H1 (cell line): ENCODE data around the gene IFI30. TPM values are rescaled to one million over a fixed set of nuclear protein-coding genes. Genes with fewer than 3 reads are reported as not detected.

Experiments
- CTCF ChIA-PET: fragments of 300-600 bp; sonication (Branson Sonifier 250); formaldehyde crosslinking; loops from one replicate; lab custom pipeline; 2021; ENCODE audit not compliant: partially characterized antibody; lab: Charles Lee
- POLR2A ChIA-PET: fragments of 300-600 bp; sonication (Branson Sonifier 250); formaldehyde crosslinking; loops from one replicate; lab custom pipeline; 2021; ENCODE audit warnings: inconsistent platforms; ENCODE audit not compliant: partially characterized antibody; lab: Charles Lee
- DNase-seq, 2 experiments: peaks; one replicate each; pipeline versions ENCODE4 v3.0.0 to v3.0.0-alpha.2; 2010 to 2022; ENCODE audit warnings: low spot score in 2 of 2, low read depth in 1 of 2, mixed read lengths in 1 of 2
- FAIRE-seq: peaks from 2 replicates; lab custom pipeline; 2011; peaks lifted over from hg19 to GRCh38; lab: Jason Lieb, UNC
- H2AFZ ChIP-seq: 2 replicates; pipeline ENCODE4 v1.8.1; 2012; ENCODE audit warnings: low read length, inconsistent platforms
- H2AK5ac ChIP-seq: 2 replicates; pipeline ENCODE4 v1.6.1; 2013; ENCODE audit warnings: low read depth, low read length
- H2BK120ac ChIP-seq: replicated peaks from 2 replicates; pipeline ENCODE3; 2013; ENCODE audit warnings: low read depth, low read length, inconsistent platforms
- H2BK12ac ChIP-seq: 2 replicates; pipeline ENCODE4 v1.6.1; 2013; ENCODE audit warnings: low read depth, low read length
- H2BK15ac ChIP-seq: 2 replicates; pipeline ENCODE4 v1.6.1; 2013; ENCODE audit warnings: low read length
- H2BK20ac ChIP-seq: 2 replicates; pipeline ENCODE4 v1.6.1; 2013; ENCODE audit warnings: low read length
- H2BK5ac ChIP-seq: 2 replicates; pipeline ENCODE4 v1.6.1; 2013; ENCODE audit warnings: low read depth, low read length
- H3K14ac ChIP-seq: 2 replicates; pipeline ENCODE4 v1.6.1; 2013; ENCODE audit warnings: inconsistent platforms; ENCODE audit not compliant: insufficient read length
- H3K18ac ChIP-seq: 2 replicates; pipeline ENCODE4 v1.6.1; 2013; ENCODE audit warnings: low read length; ENCODE audit errors: extremely low read depth
- H3K23ac ChIP-seq: 2 replicates; pipeline ENCODE4 v1.6.1; 2013; ENCODE audit warnings: inconsistent platforms; ENCODE audit not compliant: insufficient read length
- H3K23me2 ChIP-seq: 2 replicates; pipeline ENCODE4 v1.6.1; 2013; ENCODE audit warnings: low read depth, low read length
- H3K27ac ChIP-seq: 2 replicates; pipeline ENCODE4 v1.6.1; 2011; ENCODE audit warnings: low read depth, low read length, inconsistent platforms
- H3K27me3 ChIP-seq, 4 experiments: replicated peaks in 1 of 4; 1 replicate in 1 of 4; 2 replicates in 3 of 4; pipeline versions ENCODE4 v1.6.1 to v1.8.1; 2011 to 2013; ENCODE audit warnings: low read length in 3 of 4, mild to moderate bottlenecking in 3 of 4, inconsistent platforms in 2 of 4, mixed read lengths in 2 of 4, moderate library complexity in 1 of 4; ENCODE audit not compliant: control insufficient read depth in 3 of 4, insufficient read depth in 3 of 4; ENCODE audit errors: extremely low read depth in 1 of 4
- H3K36me3 ChIP-seq, 4 experiments: 2 replicates each; pipeline versions ENCODE4 v1.6.1 to v1.8.1; 2011 to 2013; ENCODE audit warnings: mild to moderate bottlenecking in 4 of 4, low read length in 3 of 4, moderate library complexity in 2 of 4, control low read depth in 1 of 4, inconsistent platforms in 1 of 4; ENCODE audit not compliant: insufficient read depth in 4 of 4, control insufficient read depth in 2 of 4
- H3K4ac ChIP-seq: replicated peaks from 2 replicates; pipeline ENCODE3; 2013; ENCODE audit warnings: low read length, low read depth, mixed read lengths, inconsistent platforms; ENCODE audit not compliant: insufficient read length
- H3K4me1 ChIP-seq, 4 experiments: replicated peaks in 1 of 4; 1 replicate in 1 of 4; 2 replicates in 3 of 4; pipeline versions ENCODE4 v1.6.1 to v1.8.1; 2011 to 2013; ENCODE audit warnings: low read length in 3 of 4, inconsistent platforms in 2 of 4, mixed read lengths in 1 of 4; ENCODE audit not compliant: insufficient read depth in 4 of 4, control insufficient read depth in 3 of 4
- H3K4me2 ChIP-seq, 2 experiments: 2 replicates each; pipeline versions ENCODE4 v1.6.1 to v1.8.1; 2011 to 2013; ENCODE audit warnings: low read depth in 2 of 2, low read length in 2 of 2, control low read depth in 1 of 2, inconsistent platforms in 1 of 2, mild to moderate bottlenecking in 1 of 2; ENCODE audit not compliant: insufficient read depth in 1 of 2
- H3K4me3 ChIP-seq, 4 experiments: fragments of 200-600, 300-600 bp in 1 of 4; sonication (generic), shearing (Covaris generic), sonication (Bioruptor Twin) in 1 of 4; 2 replicates each; pipeline versions ENCODE4 v1.5.1 to v1.8.1; 2011 to 2016; ENCODE audit warnings: low read length in 4 of 4, low read depth in 3 of 4, control low read depth in 2 of 4, inconsistent platforms in 2 of 4, mild to moderate bottlenecking in 2 of 4, mixed read lengths in 1 of 4, moderate library complexity in 1 of 4; ENCODE audit not compliant: insufficient read depth in 2 of 4; ENCODE audit errors: extremely low read depth in 1 of 4
- H3K56ac ChIP-seq: replicated peaks from 2 replicates; pipeline ENCODE3; 2013; ENCODE audit warnings: low read depth, mild to moderate bottlenecking, mixed read lengths, low read length, inconsistent platforms; ENCODE audit not compliant: insufficient read length
- H3K79me1 ChIP-seq: 2 replicates; pipeline ENCODE4 v1.6.1; 2013; ENCODE audit warnings: low read depth, low read length, control low read depth
- H3K79me2 ChIP-seq, 2 experiments: 2 replicates each; pipeline versions ENCODE4 v1.6.1 to v1.8.1; 2012 to 2013; ENCODE audit warnings: low read length in 2 of 2, mild to moderate bottlenecking in 2 of 2, inconsistent platforms in 1 of 2; ENCODE audit not compliant: insufficient read depth in 2 of 2, control insufficient read depth in 1 of 2
- H3K9ac ChIP-seq, 4 experiments: replicated peaks in 1 of 4; 1 replicate in 1 of 4; 2 replicates in 3 of 4; pipeline versions ENCODE4 v1.6.1 to v1.8.1; 2011 to 2013; ENCODE audit warnings: low read depth in 3 of 4, low read length in 3 of 4, control low read depth in 2 of 4, mild to moderate bottlenecking in 2 of 4, moderate library complexity in 2 of 4, inconsistent platforms in 1 of 4; ENCODE audit errors: extremely low read depth in 1 of 4
- H3K9me3 ChIP-seq, 2 experiments: 2 replicates each; pipeline versions ENCODE4 v1.6.1 to v1.8.1; 2012 to 2013; ENCODE audit warnings: mild to moderate bottlenecking in 2 of 2, moderate library complexity in 2 of 2, control low read depth in 1 of 2, inconsistent platforms in 1 of 2, low read depth in 1 of 2, low read length in 1 of 2, mixed read lengths in 1 of 2; ENCODE audit not compliant: insufficient read depth in 2 of 2
- H4K20me1 ChIP-seq, 2 experiments: replicated peaks in 1 of 2; 2 replicates each; pipeline versions ENCODE3 to v1.8.1; 2011 to 2013; ENCODE audit warnings: inconsistent platforms in 2 of 2, low read length in 2 of 2, mild to moderate bottlenecking in 1 of 2; ENCODE audit not compliant: insufficient read depth in 2 of 2, control insufficient read depth in 1 of 2
- H4K5ac ChIP-seq: 2 replicates; pipeline ENCODE4 v1.6.1; 2013; ENCODE audit warnings: low read length, low read depth, mixed read lengths, inconsistent platforms; ENCODE audit not compliant: insufficient read length
- H4K8ac ChIP-seq: 2 replicates; pipeline ENCODE4 v1.8.0; 2013; ENCODE audit warnings: mild to moderate bottlenecking, moderate library complexity, low read length, inconsistent platforms; ENCODE audit not compliant: insufficient read depth; ENCODE audit errors: extremely low read depth
- H4K91ac ChIP-seq: replicated peaks from 2 replicates; pipeline ENCODE3; 2013; ENCODE audit warnings: low read length, mixed read lengths, inconsistent platforms; ENCODE audit not compliant: insufficient read length
- BACH1 ChIP-seq: IDR thresholded peaks from 2 replicates; pipeline ENCODE4 v1.6.1; 2012; ENCODE audit warnings: low read length, improper control_type of control experiment
- BRCA1 ChIP-seq: IDR thresholded peaks from 2 replicates; pipeline ENCODE4 v1.6.1; 2012; ENCODE audit warnings: low read depth, low read length, improper control_type of control experiment
- MAFK ChIP-seq: IDR thresholded peaks from 2 replicates; pipeline ENCODE4 v1.6.1; 2012; ENCODE audit warnings: low read depth, mild to moderate bottlenecking, improper control_type of control experiment, low read length
- POLR2A ChIP-seq, 2 experiments: IDR thresholded peaks; 1 replicate in 1 of 2; 2 replicates in 1 of 2; pipeline ENCODE4 v1.6.1; 2011; ENCODE audit warnings: low read depth in 2 of 2, low read length in 2 of 2, mild to moderate bottlenecking in 2 of 2; ENCODE audit errors: control extremely low read depth in 1 of 2
- RAD21 ChIP-seq, 2 experiments: IDR thresholded peaks in 1 of 2; conservative IDR thresholded peaks in 1 of 2; 2 replicates each; pipeline ENCODE4 v1.6.1; 2011; ENCODE audit warnings: low read depth in 2 of 2, low read length in 2 of 2, improper control_type of control experiment in 1 of 2, inconsistent platforms in 1 of 2, mild to moderate bottlenecking in 1 of 2, moderate library complexity in 1 of 2
- SIN3A ChIP-seq, 2 experiments: IDR thresholded peaks in 1 of 2; conservative IDR thresholded peaks in 1 of 2; 2 replicates each; pipeline ENCODE4 v1.6.1; 2011 to 2012; ENCODE audit warnings: low read length in 2 of 2, improper control_type of control experiment in 1 of 2, low read depth in 1 of 2, mild to moderate bottlenecking in 1 of 2
- SP4 ChIP-seq: IDR thresholded peaks from 2 replicates; pipeline ENCODE4 v1.6.1; 2012; ENCODE audit warnings: low read length, inconsistent platforms
- TCF12 ChIP-seq: IDR thresholded peaks from 2 replicates; pipeline ENCODE4 v1.6.1; 2011; ENCODE audit warnings: low read depth, mild to moderate bottlenecking, low read length
- WGBS, 2 experiments: shearing (Covaris generic) in 1 of 2; methylation state at CpG; one replicate each; pipeline versions ENCODE4 v1.1.6 to v1.1.7; 2013 to 2015; ENCODE audit warnings: low lambda C conversion rate in 2 of 2, mixed read lengths in 2 of 2, inconsistent platforms in 1 of 2, low coverage in 1 of 2, missing lambda C conversion rate in 1 of 2; ENCODE audit not compliant: insufficient replicate concordance in 2 of 2, insufficient coverage in 1 of 2, insufficient read length in 1 of 2; ENCODE audit errors: extremely low coverage in 1 of 2, missing lambda C conversion rate in 1 of 2; 5-methylcytosine and 5-hydroxymethylcytosine counted together
- polyA plus RNA-seq, 7 experiments: library from polyadenylated mRNA; depleted of rRNA in 3 of 7; stranded (reverse) in 5 of 7; unstranded in 2 of 7; fragments of >200 nt in 5 of 7; fragments of 200-250 nt in 2 of 7; gene quantifications; 1 replicate in 5 of 7; 2 replicates in 1 of 7; 4 replicates in 1 of 7; pipeline versions ENCODE4 v1.2.1 to v1.2.3, GENCODE V29; 2011 to 2013; ENCODE audit warnings: missing spikeins in 2 of 7, mixed read lengths in 2 of 7
- total RNA-seq: library from RNA; stranded (reverse); fragmentation: NEBNext Ultra II Directional; extraction: Animal tissue kit (Norgen Biotek cat#: 25700); gene quantifications from 2 replicates; pipeline ENCODE4 v1.2.1, GENCODE V29; 2021
- TF ChIP-seq, protein P1 (sequence below), 3 experiments: IDR thresholded peaks; 1 replicate in 2 of 3; 2 replicates in 1 of 3; pipeline versions ENCODE4 v1.5.1 to v1.6.1; 2011; ENCODE audit warnings: low read length in 3 of 3, mild to moderate bottlenecking in 3 of 3, inconsistent platforms in 2 of 3, low read depth in 1 of 3, moderate library complexity in 1 of 3; ENCODE audit not compliant: insufficient read depth in 1 of 3; ENCODE audit errors: control extremely low read depth in 1 of 3

IFI30 gene
- total and polyA plus RNA-seq, 2 of the 8 experiments (the other 6 are each of a cell fraction or from before 2014, with no cell fraction given): 28.9 to 62.4 TPM

DNA sequence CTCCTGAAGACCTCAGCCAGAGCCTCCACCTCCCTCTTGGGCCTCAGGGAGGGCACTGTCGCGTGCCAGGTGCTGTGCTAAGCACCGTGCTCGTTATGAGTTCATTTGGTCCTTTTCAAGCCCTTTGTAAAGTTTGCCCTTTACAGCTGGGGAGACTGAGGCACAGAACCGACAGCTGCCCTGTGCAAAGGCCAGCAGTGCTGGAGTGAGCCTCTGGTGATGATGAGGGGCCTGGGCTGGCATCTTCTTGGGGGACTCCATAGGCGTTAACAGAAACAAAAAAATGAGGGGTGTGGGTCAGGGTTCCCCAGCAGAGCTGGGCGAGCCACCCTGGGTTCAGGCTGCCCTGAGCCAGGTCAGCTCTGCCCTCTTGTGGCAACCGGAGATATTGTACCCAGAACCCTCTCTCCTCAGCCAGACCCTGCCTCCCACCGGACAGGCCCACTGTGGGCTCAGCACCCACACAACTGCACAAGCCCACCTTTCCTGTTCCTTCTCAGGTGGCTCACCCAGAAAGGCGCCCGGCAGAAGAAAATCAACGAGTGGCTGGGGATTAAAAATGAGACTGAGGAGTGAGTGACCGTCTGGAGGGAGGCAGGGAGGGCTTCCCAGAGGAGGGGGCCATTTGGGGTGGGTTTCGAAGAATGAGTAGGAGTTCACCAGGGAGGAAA lies 5.5 kb upstream of the IFI30 start:
- no peak overlapping the region for H3K14ac ChIP-seq
- no peak overlapping the region for H3K4me3 ChIP-seq
- H2BK120ac ChIP-seq: no peak overlapping the region
- no peak overlapping the region for H2BK20ac ChIP-seq
- no peak overlapping the region for H2BK15ac ChIP-seq
- H4K91ac ChIP-seq: no peak overlapping the region
- POLR2A ChIA-PET: interaction anchor here (0.6 to 1.5 kb wide), 7 partner anchors 19 to 558 kb away, joined by 3 to 4 read pairs (median 3); no protein-coding TSS in a partner anchor
- H4K5ac ChIP-seq: no peak overlapping the region
- no peak overlapping the region for H3K18ac ChIP-seq
- CTCF ChIA-PET: interaction anchor here (0.6 to 2.5 kb wide), 23 partner anchors 8 to 93 kb away, joined by 3 to 17 read pairs (median 4); partner anchors contain the start of gene RAB3A
- no peaks in the 10 kb centered on the region for H3K79me2 ChIP-seq
- WGBS, 2 experiments: 84% methylated on average over 14 of the region's 14 CpGs; no CpG with 5 or more reads in 1 of the 2 experiments
- no peak overlapping the region for H3K27ac ChIP-seq
- no peak overlapping the region for H3K23ac ChIP-seq
- H3K9ac ChIP-seq: no peak overlapping the region
- no peak overlapping the region for H3K56ac ChIP-seq
- no peak overlapping the region for H2AFZ ChIP-seq
- H3K23me2 ChIP-seq: no peaks in the 10 kb centered on the region
- H3K4ac ChIP-seq: no peak overlapping the region
- no peak overlapping the region for H2AK5ac ChIP-seq
- no peaks in the 10 kb centered on the region for H3K9me3 ChIP-seq
- peak overlapping the region; percentile 68; the same call in 1 of the 2 replicates for H2BK12ac ChIP-seq
- DNase-seq (peak in 1 of 2 experiments; percentile 84), FAIRE-seq (peak; percentile 60)
- H2BK5ac ChIP-seq: no peak overlapping the region; the same call in 1 of the 2 replicates
- no peaks in the 10 kb centered on the region for H3K27me3 ChIP-seq
- no peak overlapping the region; the same call in 1 of the 2 replicates for H4K8ac ChIP-seq
- no peaks in the 10 kb centered on the region for H3K79me1 ChIP-seq
- no peak overlapping the region for H3K4me2 ChIP-seq
- H3K4me1 ChIP-seq: peaks cover 0 to under 1% (median 0%) of the 10 kb centered on the region in 4 experiments; a peak in 2 of 7 replicates
- H4K20me1 ChIP-seq: peaks cover 0 to 2% of the 10 kb centered on the region in 2 experiments
- H3K36me3 ChIP-seq: peaks cover 9 to 29% (median 17%) of the 10 kb centered on the region in 4 experiments; a peak in 7 of 8 replicates
- TF ChIP-seq MAFK (no peak), TCF12 (no peak), BRCA1 (no peak), SIN3A (conservative IDR thresholded peaks at IDR 0.05 in 1 of 2, IDR thresholded peaks at IDR 0.05 in 1 of 2; ENCODE audit: low read depth in 1 of 2, low read length in 2 of 2) (0 out of 4 replicates have a peak, but pooled peaks of 1 of the 2 experiments have one; percentile 44), BACH1 (0 out of 2 replicates have a peak, but pooled peaks have one; percentile 12), POLR2A (IDR thresholded peaks at IDR 0.05; ENCODE audit: control extremely low read depth in 1 of 2, low read depth in 2 of 2, low read length in 2 of 2) (no peak), RAD21 (IDR thresholded peaks at IDR 0.05 in 1 of 2, conservative IDR thresholded peaks at IDR 0.05 in 1 of 2; ENCODE audit: low read depth in 2 of 2, low read length in 2 of 2) (peak; percentile 82 to 87), SP4 (no peak)
- TF ChIP-seq, protein P1, sequence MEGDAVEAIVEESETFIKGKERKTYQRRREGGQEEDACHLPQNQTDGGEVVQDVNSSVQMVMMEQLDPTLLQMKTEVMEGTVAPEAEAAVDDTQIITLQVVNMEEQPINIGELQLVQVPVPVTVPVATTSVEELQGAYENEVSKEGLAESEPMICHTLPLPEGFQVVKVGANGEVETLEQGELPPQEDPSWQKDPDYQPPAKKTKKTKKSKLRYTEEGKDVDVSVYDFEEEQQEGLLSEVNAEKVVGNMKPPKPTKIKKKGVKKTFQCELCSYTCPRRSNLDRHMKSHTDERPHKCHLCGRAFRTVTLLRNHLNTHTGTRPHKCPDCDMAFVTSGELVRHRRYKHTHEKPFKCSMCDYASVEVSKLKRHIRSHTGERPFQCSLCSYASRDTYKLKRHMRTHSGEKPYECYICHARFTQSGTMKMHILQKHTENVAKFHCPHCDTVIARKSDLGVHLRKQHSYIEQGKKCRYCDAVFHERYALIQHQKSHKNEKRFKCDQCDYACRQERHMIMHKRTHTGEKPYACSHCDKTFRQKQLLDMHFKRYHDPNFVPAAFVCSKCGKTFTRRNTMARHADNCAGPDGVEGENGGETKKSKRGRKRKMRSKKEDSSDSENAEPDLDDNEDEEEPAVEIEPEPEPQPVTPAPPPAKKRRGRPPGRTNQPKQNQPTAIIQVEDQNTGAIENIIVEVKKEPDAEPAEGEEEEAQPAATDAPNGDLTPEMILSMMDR (IDR thresholded peaks at IDR 0.05; ENCODE audit: control extremely low read depth in 1 of 3, insufficient read depth in 1 of 3, low read depth in 1 of 3, low read length in 3 of 3): peak; percentile 89 to 92 (median 90)
